Measurements from ENCODE around the gene GRK3.

Gene GRK3

DNA sequence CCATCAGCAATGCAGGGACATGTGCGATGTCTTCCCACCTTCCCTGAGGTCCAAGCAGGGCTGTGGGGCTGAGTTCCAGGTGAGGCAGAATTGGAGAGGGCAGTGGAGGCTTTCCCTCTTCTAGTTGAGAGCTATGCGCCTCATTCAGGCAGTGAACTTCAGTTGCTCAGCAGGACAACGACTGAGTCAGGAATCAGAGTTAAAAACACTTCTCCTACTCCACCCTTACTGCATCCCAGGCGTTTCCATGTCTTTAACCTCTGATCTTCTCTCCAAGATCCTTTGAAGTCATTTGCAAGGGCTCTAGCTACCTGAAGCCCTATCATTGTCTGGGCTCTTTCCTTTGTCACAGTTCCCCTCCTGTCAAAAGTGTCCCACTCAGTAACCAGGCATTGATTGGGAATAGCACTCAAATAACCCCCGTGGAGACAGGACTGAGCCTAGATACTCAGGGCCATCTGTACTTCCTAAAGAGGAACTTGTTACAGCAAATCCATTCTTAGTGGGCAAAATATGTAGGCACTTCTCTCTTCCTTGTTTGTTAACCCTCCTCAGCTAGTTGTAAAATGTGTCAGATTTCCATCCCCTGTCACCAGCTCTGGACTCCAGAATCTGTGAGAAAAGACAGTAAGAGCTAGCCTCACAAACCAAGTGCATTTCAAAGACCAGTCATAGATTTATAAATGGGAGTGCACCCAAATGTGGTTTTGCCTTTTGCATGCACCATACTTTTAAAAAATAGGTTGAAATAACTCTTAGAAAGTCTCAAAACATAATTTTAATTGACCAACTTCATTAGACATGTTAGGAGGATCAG is 105.0 kb downstream of the GRK3 start:
- DNase-seq: no peak

DNA sequence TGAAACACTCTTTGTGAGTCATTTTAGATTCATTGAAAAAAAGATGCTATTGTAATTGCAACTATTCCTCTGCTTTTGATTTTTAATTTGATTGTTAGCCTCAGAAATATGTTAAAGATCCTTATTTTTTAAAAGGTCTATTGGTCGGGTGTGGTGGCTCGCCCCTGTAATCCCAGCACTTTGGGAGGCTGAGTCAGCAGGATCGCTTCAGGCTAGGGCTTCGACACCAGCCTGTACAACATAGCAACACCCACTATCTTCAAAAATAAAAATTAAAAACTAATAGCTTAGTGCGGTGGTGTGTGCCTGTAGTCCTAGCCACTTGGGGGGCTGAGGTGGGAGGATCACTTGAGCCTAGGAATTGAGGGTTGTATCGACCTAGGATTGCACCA is 105.6 kb downstream of the GRK3 start:
- no peak for DNase-seq

DNA sequence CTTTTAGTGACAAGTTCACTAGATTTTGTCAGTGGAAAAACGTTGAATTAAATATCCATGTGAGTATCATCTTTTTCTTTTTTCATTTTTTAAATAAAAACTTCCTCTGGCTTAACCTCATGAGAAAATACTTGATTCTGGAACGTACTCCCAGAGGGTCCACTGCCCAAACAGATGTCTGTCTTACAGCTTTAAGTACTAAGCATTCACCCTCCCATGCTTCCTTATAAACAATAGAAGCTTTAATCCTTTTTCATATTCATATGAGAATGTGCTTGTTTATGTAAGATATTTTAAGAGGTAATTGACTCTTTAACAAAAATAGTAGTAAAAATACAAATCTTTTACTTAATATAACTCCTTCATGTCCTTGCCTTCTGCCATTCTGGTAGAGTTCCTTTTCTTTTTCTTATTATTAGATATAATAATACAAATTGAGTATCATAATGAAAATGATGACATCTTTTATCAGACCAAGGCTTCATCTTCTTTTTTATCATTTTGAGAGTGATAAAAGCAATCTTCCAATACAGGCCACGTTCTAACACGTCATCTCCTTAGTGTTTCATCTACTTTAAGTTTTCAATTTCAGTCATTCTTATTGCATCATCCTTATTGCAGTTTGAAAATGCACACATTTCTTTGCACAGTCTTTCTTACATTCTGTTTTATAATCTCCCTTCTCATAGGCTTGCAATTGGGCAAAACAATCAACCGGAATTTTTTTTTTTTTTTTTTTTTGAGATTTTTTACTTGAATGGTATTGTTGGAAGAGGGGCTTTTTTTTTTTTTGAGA is 108.0 kb downstream of the GRK3 start:
- DNase-seq: no peak

DNA sequence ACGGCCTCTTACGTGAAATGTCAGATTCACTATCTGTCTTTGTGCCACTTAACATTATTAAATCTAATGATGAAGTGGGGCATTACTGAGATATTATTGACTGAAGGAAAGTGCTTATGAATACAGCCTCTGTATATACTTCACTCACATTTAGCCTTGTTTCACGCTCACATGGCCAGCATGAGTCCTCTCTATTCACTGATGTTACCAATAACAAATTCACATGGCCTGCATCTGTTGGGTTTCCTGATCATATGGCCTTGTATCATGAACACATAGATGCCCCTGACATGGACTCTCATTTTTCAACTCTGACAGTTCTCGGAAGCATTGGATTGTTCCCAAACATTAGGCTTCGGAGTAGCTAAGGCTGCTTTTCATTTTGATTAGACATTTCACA is 109.2 kb downstream of the GRK3 start:
- no peak for DNase-seq

DNA sequence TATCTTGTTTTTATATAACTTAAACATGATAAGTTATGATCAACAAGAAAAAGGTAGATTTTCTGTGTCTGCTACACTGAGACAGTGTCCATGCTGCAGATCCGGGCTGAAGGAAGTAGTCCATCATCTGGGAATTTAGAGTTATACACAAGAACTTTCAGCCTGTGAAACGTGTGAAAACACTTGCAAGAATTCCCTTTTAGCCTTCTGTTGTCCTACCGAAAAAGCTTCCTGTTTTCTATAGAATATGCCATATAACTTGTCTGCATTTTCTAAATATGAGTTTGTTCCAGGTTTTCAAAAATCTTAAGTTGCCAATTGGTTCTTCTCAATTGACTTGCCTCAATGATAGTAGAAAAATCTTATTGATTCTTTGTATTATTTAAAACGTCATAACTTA is 113.2 kb downstream of the GRK3 start:
- no peak for DNase-seq

DNA sequence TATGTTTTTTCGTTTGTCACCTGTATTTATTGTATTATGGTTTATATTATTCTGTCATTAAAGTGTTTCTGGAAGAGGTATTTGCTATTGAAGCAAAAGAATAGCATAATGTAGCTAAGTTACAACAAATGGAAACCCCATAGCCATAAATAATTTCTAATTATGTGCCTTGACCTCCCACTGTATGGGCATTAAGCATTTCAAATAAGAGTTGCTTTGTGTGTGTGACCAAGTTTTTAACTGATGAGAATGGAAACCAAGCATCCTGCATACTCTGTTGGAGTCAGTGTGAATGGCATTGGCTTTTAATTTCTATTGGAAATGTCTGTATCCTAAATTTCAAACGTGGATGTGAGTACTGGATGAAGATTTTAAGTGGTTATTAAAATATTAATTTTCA is 115.6 kb downstream of the GRK3 start:
- no peak for DNase-seq

DNA sequence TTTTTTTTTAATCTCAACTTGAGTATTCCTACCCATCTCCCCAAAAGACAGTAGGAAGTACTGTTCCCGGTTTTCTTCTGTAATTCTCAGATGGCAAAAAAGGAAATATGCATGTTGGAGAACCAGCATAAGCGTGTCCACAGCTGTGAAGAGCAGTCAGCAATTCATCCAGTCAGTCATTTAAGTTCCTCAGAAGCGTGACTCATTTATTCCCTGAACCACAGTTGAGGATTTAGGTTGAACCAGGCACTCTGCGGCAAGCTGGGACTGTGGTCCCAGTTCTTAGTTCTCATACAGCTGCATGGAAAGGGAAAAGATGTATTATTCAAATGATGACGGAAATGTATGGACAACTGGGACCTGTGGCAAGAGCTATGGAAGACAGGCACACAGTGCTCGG is 116.5 kb downstream of the GRK3 start:
- no peak for DNase-seq

DNA sequence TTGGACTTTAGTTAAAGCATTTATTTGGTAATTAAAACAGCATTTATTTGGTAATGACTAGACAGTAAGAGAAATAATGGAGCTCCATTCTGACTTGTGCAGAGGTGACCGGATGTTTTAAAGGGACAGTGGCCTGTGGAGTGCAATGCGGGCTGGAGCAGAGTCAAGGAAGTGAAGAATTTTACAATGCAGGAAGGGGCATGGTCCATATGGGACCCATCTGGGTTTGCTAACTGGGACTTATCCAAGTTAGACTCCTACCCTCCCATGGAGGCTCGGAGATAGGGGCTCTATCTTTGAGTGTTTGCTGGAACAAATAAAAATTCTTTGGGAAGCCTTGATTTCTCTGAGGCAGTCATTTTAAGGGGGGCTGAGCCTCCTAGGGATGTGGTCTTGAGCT is 117.6 kb downstream of the GRK3 start:
- no peak for DNase-seq

DNA sequence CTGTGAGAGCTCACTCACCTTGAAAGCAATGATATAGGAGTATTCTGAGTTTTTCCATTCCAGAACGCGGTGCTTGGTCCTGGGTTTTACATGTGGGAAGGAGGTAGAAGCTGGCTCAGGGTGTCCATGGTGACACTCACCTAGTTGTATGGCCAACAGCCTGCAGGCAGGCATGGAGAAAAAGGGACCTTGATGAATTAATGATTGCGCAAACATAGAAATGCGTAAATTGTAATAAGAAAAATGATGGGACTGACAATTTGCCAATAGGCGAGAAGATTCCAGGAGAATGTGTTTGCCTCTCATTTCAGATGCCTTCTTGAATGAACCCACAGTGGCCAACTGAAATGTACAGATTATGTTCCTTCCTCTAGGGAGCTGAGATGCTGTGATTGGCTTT is 124.2 kb downstream of the GRK3 start:
- no peak for DNase-seq

DNA sequence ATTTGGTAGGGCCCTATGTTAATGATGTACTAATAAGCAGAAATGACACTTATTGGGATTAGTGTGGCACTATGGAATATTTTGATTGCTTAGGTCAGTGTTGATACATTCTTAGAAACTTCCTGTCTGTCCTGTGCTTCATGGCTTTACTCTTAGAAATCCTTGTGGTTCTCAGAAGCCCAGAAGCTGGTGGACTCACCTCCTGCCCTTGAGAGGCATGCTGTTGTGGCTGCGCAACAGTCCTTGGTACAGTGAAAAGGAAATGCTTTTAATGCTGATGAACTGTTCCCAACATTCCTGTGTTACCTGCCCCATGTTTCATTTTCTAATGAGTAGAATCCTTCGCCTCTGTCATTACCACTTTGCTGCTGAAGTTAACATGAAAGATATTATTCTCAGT is 125.2 kb downstream of the GRK3 start:
- no peak for DNase-seq

DNA sequence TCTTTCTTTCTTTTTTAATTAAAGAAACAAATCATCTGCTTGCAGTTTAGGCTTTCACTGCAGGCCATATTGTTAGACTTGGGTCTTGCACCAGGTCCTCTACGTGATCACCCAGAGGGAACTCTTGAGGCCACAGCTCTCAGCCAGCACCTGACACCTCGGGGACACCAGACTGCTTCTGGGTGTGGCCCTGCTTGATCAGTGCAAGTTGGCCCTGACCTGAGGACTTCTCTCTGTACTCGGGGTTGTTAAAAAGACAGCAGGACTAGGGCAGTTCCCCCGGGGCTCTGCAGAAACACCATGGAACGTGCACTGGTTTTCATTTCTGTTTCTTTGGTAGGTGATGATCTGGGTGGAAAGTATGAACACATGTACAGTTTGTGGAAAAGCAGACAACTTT is 126.3 kb downstream of the GRK3 start:
- no peak for DNase-seq

DNA sequence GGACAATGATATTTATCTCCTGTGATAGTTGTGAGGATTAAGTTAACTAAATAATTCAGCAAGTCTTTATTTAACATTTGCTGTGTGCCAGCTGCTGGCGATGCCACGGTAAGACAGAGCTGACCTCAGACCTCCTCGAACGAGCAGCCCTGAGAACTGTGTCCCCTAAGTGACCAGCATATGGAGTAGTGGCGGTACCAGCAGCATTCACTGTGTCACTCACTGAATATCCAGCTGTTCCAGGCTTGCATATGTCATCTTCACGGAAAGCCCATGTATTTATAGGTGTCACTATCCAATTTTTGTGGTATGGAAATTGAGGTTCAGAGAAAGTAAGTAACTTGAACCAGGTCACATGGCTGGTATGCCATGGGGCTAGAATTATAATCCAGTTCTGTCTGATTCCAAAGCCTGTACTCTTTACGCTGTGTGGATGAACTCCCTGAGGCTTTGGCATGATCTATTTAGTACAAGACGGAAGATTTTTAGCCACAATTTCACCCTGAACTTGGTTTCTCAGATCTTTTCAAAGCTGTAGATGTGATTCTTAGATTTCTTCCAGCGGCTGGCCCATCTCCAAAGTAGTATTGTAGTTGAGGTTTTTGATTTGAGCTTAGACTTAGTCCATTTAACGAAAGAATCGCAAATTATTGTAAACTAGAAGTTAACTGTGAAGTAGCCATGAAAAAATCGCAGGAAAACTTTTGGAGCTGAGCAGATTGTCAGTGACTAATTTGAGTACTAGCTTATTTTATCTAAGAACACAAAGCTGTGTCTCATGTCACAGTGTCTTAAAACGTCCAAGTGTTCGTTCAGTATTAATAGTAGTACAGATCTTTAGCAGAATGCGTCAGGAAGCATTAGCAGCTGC is 128.2 kb downstream of the GRK3 start:
- no peak for DNase-seq

DNA sequence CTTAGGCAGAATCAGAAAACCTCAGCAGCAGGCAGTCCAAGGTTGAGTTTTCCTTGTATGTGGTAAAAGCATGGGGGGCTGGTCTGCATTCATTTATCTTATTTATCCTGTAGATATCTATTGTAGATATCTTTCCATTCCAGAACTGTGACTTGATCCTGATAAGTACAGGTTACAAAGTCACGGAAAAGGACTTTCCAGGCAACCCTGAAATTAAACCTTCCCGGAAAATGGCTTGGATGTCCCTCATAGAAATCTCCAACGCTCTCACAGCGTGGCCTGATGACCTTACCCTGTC is 128.7 kb downstream of the GRK3 start:
- DNase-seq: no peak

DNA sequence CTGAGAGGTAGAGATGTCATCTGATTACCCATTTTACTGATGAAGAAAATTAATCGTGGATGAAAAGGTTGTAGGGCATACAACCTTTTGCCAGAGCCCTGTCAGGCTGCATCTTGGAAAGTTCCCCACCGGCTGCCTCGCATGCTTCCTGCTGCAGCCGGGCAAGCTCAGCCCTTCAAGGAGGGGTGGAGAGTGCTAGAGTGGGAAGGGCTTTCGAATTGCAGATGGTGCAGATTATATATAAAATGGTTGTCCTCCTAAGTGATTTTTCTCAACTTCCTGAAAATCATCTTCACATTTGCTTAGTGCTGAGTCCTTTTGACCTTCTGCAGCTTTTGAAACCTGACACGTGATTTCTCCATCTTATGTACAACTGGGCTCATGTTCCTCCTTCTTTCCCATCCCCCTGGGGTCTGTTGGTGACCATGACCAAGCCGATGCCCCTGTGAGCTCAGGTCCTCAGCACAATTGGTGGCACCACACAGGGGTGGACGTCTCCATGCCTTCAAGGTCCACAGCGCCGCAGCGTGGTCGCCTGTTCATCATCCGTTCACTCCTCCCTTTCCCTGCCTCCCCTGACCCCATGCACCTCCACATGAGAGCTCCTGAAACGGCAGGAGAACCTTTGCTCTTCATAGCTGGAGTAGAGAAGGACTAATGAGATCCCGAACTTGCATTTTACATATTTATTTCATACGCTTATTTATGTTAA is 129.9 kb downstream of the GRK3 start:
- DNase-seq: no peak

DNA sequence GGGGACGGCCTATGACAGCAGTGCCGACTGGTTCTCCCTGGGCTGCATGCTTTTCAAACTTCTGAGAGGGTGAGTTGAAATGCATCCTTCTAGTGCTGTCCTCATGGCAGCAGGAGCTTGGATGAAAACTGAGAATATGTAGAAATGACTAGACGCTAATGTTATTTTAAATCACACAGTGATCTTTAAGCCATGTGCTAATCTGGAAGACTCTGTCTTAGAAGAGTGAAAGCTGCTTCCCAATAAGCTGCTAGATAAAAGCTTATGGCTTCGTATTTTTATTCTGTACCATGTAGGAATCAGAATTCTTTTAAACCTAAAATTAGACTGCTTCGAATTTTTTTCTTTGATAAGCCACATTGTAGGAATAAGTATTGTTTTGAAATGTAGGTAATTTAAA is 130.7 kb downstream of the GRK3 start:
- DNase-seq: no peak

DNA sequence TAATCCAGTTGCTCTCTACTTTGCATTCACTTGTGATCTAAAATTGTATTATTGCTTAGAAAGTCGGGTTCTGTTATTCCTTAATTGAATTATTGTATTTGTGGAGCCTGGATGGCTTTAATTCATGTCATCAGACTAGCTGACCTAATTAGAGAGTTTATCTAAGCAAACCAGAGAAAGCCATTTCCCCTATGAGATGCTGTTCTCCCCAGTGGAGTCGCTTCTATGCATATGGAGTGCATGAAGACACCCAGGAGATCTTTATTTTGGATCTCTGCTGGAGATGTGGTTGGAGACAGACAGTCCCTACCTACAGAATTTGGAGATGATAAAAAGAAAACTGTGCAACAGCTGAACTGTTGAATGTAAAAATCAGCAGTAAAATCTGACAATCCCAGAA is 132.3 kb downstream of the GRK3 start:
- DNase-seq: no peak

DNA sequence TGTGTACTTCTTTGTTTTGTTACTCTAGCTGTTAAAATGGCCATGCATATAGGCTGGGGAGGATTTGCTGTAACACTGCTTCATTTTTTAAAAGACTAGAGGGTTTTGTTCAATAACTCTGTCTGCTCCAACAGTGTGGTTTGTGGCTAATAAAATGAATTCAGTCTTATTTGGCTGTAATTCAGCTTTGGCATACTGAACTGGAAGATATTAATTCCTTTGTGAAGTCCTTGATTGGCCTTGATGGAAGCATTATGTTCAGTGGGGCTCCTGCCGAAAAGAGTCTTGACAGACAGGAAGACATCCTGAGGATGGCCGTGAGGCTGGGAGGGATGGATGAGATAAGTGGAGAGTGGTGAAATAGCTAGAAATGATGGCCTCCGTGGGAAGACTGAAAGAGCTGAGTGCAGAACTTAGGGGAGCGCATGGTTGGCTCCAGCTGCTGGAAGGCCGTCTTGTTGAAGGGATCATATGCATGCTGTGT is 132.7 kb downstream of the GRK3 start:
- no peak for DNase-seq

DNA sequence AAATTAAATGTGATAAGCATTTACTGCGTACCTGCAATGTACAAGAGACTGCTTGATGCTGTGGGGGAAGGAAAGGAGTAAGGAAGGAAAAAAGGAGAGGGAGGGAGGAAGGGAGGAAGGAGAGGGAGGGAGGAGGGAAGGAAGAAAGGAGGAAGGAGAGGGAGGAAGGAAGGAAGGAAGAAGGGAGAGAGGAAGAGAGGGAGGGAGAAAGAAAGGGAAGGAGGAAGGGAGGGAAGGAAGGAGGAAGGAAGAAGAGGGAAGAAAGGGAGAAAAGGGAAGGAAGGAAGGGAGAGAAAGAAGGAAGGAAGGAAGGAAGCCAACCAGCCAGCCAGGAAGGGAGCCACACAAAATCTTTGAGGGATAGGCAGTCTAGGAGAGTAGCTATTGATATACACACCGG is 133.5 kb downstream of the GRK3 start:
- no peak for DNase-seq

DNA sequence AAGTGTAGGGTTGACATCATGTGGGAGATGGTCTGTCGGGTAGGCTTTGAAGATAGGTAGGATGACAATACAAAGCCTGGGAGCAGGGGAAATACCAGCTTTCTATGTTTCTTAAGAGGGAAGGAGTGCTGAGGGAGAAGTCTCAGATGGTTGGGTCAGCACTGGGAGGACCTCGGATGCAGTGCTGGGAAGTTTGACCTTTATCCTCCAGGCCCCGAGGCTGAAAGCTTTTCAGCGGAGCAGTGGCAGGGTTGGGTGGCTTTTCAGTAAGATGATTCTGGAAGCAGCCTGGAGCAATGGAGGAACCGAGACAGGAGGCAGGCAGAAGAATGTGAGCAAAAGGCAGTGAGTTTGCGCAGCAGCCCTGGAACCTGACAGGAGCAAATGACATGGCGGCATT is 134.0 kb downstream of the GRK3 start:
- DNase-seq: no peak

DNA sequence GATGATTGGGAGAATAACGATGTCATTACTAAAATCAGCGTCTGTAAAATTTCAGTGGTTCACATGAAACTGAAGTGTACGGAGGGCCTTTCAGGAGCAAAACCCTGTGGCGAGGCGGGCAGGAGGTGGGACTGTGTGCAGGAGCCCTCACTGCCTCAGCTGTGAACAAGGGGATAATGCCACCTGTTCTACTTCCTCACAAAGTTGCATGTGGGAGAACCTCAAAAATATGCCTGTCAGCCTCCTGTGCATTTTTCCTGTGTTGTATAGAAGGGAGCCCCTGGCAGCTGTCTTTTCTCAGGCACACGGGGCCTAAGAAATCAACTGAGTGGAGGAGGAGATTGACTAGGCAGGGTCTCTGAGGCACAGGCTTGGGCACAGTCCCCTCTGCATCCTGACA is 134.5 kb downstream of the GRK3 start:
- DNase-seq: no peak

DNA sequence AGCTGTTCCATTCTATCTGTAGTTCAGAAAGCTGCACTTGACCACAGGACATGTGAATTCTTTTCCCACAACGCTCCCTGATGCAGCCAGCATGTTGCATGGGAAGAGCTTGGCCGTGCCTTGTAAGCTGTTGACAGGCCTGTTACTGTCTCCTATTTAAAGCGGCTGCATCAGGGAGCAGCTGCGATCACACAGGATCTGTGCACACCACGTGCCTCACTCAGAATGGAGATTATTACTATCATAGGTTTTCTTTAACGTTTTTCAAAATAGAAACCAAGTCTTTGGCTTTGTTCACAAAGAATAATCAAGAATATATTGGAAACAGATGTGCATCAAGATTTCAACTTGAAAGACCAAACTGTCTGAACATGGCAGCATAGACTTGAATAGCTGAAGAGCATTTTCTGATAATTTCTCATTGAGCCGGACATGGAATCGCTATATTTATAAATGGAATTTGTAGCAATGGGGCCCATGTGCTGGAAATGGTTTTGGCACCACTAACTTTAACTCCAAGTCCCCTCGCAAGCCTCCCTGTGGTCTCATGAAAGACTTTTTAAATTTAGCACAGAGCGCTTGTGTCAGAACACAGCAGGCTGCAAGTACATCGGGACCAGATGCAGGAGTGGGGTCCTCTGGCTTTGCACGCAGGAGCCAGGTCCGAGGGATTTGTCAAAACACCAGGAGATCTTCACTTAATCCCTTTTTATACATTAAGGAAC is 136.7 kb downstream of the GRK3 start:
- DNase-seq: no peak

DNA sequence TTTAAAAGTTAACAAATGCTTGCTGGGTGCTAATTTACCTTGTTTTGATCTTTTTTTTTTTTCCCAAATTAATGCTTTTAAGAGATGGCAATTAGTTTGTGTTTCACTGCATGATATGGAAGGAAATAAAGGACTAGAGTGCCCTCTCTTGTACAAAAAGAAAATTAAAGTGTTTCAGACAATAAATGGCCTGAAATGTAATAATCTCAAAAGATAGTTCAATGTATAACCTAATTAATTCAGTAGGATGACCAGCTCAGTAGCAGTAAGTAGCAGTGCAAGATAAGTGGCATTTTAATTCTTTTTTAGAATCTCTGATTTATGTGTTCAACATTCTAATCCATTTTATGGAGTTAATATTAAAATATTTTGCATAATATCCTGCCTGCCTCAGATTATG is 137.6 kb downstream of the GRK3 start:
- DNase-seq: no peak
